GM12878 (cell line): ENCODE results near the gene HMGXB4. TPM values are rescaled to one million over a fixed set of nuclear protein-coding genes. Genes with fewer than 3 reads are reported as not detected.

Experiments
- BACH1 ChIP-seq: fragments of 450-650 bp; IDR thresholded peaks from 2 replicates; pipeline ENCODE4 v1.6.1; 2017; ENCODE audit warnings: mild to moderate bottlenecking, borderline replicate concordance
- BHLHE40 ChIP-seq, 2 experiments: fragments of 450-650 bp in 1 of 2; IDR thresholded peaks; 2 replicates each; pipeline ENCODE4 v1.6.1; 2011 to 2017; ENCODE audit warnings: low read depth in 2 of 2, borderline replicate concordance in 1 of 2, improper control_type of control experiment in 1 of 2, low read length in 1 of 2, mild to moderate bottlenecking in 1 of 2
- CBFB ChIP-seq: IDR thresholded peaks from 2 replicates; pipeline ENCODE4 v1.6.1; 2016; ENCODE audit warnings: antibody characterized with exemption, low read depth
- CREB1 ChIP-seq: IDR thresholded peaks from 2 replicates; pipeline ENCODE4 v1.6.1; 2012; ENCODE audit warnings: low read depth, mild to moderate bottlenecking, inconsistent platforms
- DPF2 ChIP-seq: fragments of 450-650 bp; IDR thresholded peaks from 2 replicates; pipeline ENCODE4 v1.6.1; 2017; ENCODE audit warnings: mild to moderate bottlenecking
- E4F1 ChIP-seq: fragments of 450-650 bp; IDR thresholded peaks from 2 replicates; pipeline ENCODE4 v1.6.1; 2018; ENCODE audit warnings: borderline replicate concordance, mild to moderate bottlenecking; ENCODE audit not compliant: partially characterized antibody
- FOS ChIP-seq: IDR thresholded peaks from 3 replicates; pipeline ENCODE4 v1.6.1; 2011; ENCODE audit warnings: borderline replicate concordance; ENCODE audit not compliant: insufficient read length; ENCODE audit errors: extremely low read depth
- IRF4 ChIP-seq: IDR thresholded peaks from 2 replicates; pipeline ENCODE4 v1.6.1; 2011; ENCODE audit warnings: low read depth, low read length
- LARP7 ChIP-seq: fragments of 450-650 bp; IDR thresholded peaks from 2 replicates; pipeline ENCODE4 v1.6.1; 2017; ENCODE audit warnings: mild to moderate bottlenecking
- MEF2B ChIP-seq: fragments of 450-650 bp; IDR thresholded peaks from 2 replicates; pipeline ENCODE4 v1.6.1; 2018; ENCODE audit warnings: mild to moderate bottlenecking, moderate library complexity; ENCODE audit not compliant: partially characterized antibody, poor library complexity, severe bottlenecking
- NR2C2 ChIP-seq: IDR thresholded peaks from 2 replicates; pipeline ENCODE4 v1.6.1; 2011; ENCODE audit warnings: borderline replicate concordance, low read depth; ENCODE audit not compliant: control insufficient read depth, insufficient read length
- POLR2AphosphoS2 ChIP-seq: IDR thresholded peaks from 2 replicates; pipeline ENCODE4 v1.6.1; 2011; ENCODE audit warnings: low read depth, mild to moderate bottlenecking, low read length, improper control_type of control experiment, moderate library complexity
- POU2F2 ChIP-seq: IDR thresholded peaks from 3 replicates; pipeline ENCODE4 v1.6.1; 2011; ENCODE audit warnings: low read depth, mild to moderate bottlenecking, low read length, borderline replicate concordance
- RFX5 ChIP-seq: IDR thresholded peaks from 2 replicates; pipeline ENCODE4 v1.6.1; 2011; ENCODE audit warnings: low read depth, low read length, improper control_type of control experiment
- SIX5 ChIP-seq: IDR thresholded peaks from 2 replicates; pipeline ENCODE4 v1.6.1; 2011; ENCODE audit warnings: mild to moderate bottlenecking, low read depth, low read length, moderate library complexity; ENCODE audit not compliant: severe bottlenecking
- SKIL ChIP-seq: fragments of 450-650 bp; IDR thresholded peaks from 2 replicates; pipeline ENCODE4 v1.6.1; 2017; ENCODE audit warnings: mild to moderate bottlenecking, low read depth, inconsistent platforms; ENCODE audit not compliant: poor library complexity, severe bottlenecking
- SMAD1 ChIP-seq: fragments of 450-650 bp; IDR thresholded peaks from 2 replicates; pipeline ENCODE4 v1.6.1; 2018; ENCODE audit warnings: mild to moderate bottlenecking, low read depth; ENCODE audit not compliant: partially characterized antibody
- SMARCA5 ChIP-seq: fragments of 450-650 bp; IDR thresholded peaks from 2 replicates; pipeline ENCODE4 v1.6.1; 2017; ENCODE audit warnings: mild to moderate bottlenecking
- TBL1XR1 ChIP-seq: IDR thresholded peaks from 2 replicates; pipeline ENCODE4 v1.6.1; 2012; ENCODE audit warnings: low read depth, low read length, improper control_type of control experiment
- USF1 ChIP-seq: IDR thresholded peaks from 2 replicates; pipeline ENCODE4 v1.6.1; 2011; ENCODE audit warnings: borderline replicate concordance, low read depth, mild to moderate bottlenecking, moderate library complexity, mixed read lengths, low read length; ENCODE audit not compliant: insufficient read depth; ENCODE audit errors: extremely low read length
- WRNIP1 ChIP-seq: IDR thresholded peaks from 2 replicates; pipeline ENCODE4 v1.6.1; 2011; ENCODE audit warnings: low read depth, low read length, improper control_type of control experiment, borderline replicate concordance
- ZBTB33 ChIP-seq: fragments of 450-650 bp; IDR thresholded peaks from 2 replicates; pipeline ENCODE4 v1.6.1; 2017; ENCODE audit warnings: mild to moderate bottlenecking
- ZNF622 ChIP-seq: fragments of 450-650 bp; IDR thresholded peaks from 2 replicates; pipeline ENCODE4 v1.6.1; 2017; ENCODE audit warnings: mild to moderate bottlenecking, inconsistent platforms
- polyA plus RNA-seq, 11 experiments: library from polyadenylated mRNA; depleted of rRNA in 4 of 11; unstranded in 6 of 11; stranded (reverse) in 5 of 11; fragments of >200 nt; fragmentation: Nextera tagmentation in 4 of 11; fragmentation: Illumina TruSeq in 1 of 11; extraction: Ambion mirVana in 4 of 11; extraction: Trizol in 1 of 11; gene quantifications; 1 replicate in 1 of 11; 2 replicates in 10 of 11; pipeline versions ENCODE4 v1.2.1 to v1.2.3, GENCODE V29; 2011 to 2016; ENCODE audit warnings: inconsistent platforms in 2 of 11, missing spikeins in 2 of 11, low read depth in 1 of 11
- total RNA-seq, 4 experiments: library from RNA; depleted of rRNA in 3 of 4; stranded (reverse); fragments of >200 nt in 3 of 4; fragmentation: Illumina TruSeq in 1 of 4; extraction: Trizol in 1 of 4; gene quantifications; 2 replicates each; pipeline versions ENCODE4 v1.2.1 to v1.2.3, GENCODE V29; 2013 to 2021

HMGXB4 gene
- total and polyA plus RNA-seq, 10 of the 15 experiments (the other 5 are each of a cell fraction or from before 2014, with no cell fraction given) = 15.5 to 44.5 (median 24.9) TPM

GRCh38 chr22:35299673-35300499 lies 42.6 kb downstream of the HMGXB4 start, which contains the start of gene TOM1 (continued):
- peak; percentile 51 for TF ChIP-seq E4F1
- TF ChIP-seq IRF4 = no peak
- no peak for TF ChIP-seq NR2C2
- TF ChIP-seq POU2F2 = peak; percentile 32; the same call in 1 of the 3 replicates
- TF ChIP-seq TBL1XR1 = peak; percentile 32; the same call in 1 of the 2 replicates
- TF ChIP-seq SIX5 = no peak
- TF ChIP-seq SKIL = peak; percentile 83
- peak; percentile 98 for TF ChIP-seq DPF2
- TF ChIP-seq WRNIP1 = no peak
- TF ChIP-seq BHLHE40 (IDR thresholded peaks at IDR 0.05; ENCODE audit: borderline replicate concordance in 1 of 2, low read depth in 2 of 2, low read length in 1 of 2) = peak; percentile 93 to 98
- TF ChIP-seq POLR2AphosphoS2 = peak; percentile 88
- peak; percentile 99 for TF ChIP-seq FOS
- TF ChIP-seq RFX5 = no peak
- TF ChIP-seq ZNF622 = no peak
- TF ChIP-seq ZBTB33 = no peak
- TF ChIP-seq LARP7 = peak; percentile 21; the same call in 1 of the 2 replicates
- no peak for TF ChIP-seq SMARCA5
- peak; percentile 76 for TF ChIP-seq CREB1
- TF ChIP-seq BACH1 = peak; percentile 81
- TF ChIP-seq USF1 = peak; percentile 99
- TF ChIP-seq SMAD1 = no peak
- peak; percentile 93 for TF ChIP-seq MEF2B
- peak; percentile 45; the same call in 1 of the 2 replicates for TF ChIP-seq CBFB
